ENCODE results near the gene SYNPR.

GRCh38 chr3:63400246-63400860 lies 122.2 kb downstream of the SYNPR start:
- TF ChIP-seq POLR2AphosphoS5 (IDR thresholded peaks at IDR 0.05) (no peak), CTCF (IDR thresholded peaks at IDR 0.05) (no peak)
